Left colon (tissue), 2 donors: ENCODE measurements around the gene APC. TPM values are rescaled to one million over a fixed set of nuclear protein-coding genes. Genes with fewer than 3 reads are reported as not detected.
"Not testable (repeated sequence)": the region's sequence is repeated elsewhere in the genome, so short reads cannot be mapped to it uniquely, and the experiment has no call there.

Experiments
- ATAC-seq: fragments of 200-7000 bp; cut with Tn5 transposase; one replicate; pipeline ENCODE4 v1.9.1; 2020; ENCODE audit warnings: mild to moderate bottlenecking, moderate library complexity
- DNase-seq, 2 donors: peaks; one replicate each; pipeline ENCODE4 v3.0.0-alpha.2; 2020
- intact Hi-C, 2 donors: fragments of 100-400 bp; cut with DNase I in 1 of 2; cut with micrococcal nuclease in 1 of 2; formaldehyde crosslinking; loops; one replicate each; pipeline versions ENCODE4 v1.11.2 to v1.14.0; 2022; cut with DNase I, micrococcal nuclease
- total RNA-seq, 2 donors: library from RNA; stranded (reverse); fragmentation: NEBNext Ultra II Directional; extraction: Animal tissue kit (Norgen Biotek cat#: 25700); gene quantifications; one replicate each; pipeline ENCODE4 v1.2.1, GENCODE V29; 2021
- donor health status: DM: no; HTN: no; CAD: no.
- donor health status: DM: yes; HTN: yes; CAD: no.

APC gene
- total RNA-seq, 2 donors from 2014 or later = 48.0 to 52.9 TPM

- intact Hi-C loops = no loop called here
- no peak for ATAC-seq
- no peak for DNase-seq
Observed at GRCh38 chr5:112876362-112876761, 138.7 kb downstream of the APC start.

- intact Hi-C loops = no loop called here
Observed at GRCh38 chr5:112878101-112878500, 140.4 kb downstream of the APC start.

GRCh38 chr5:112878760-112879159, 141.1 kb downstream of the APC start:
- intact Hi-C loops = no loop called here
- ATAC-seq = no peak
- DNase-seq = no peak

More at GRCh38 chr5:112878101-112878500, 140.4 kb downstream of the APC start:
- DNase-seq (no peak), ATAC-seq (no peak)

- ATAC-seq (no peak), DNase-seq (no peak)
- intact Hi-C loops = no loop called here
Observed at GRCh38 chr5:112880219-112880964, 142.7 kb downstream of the APC start.

- intact Hi-C loops = no loop called here
- ATAC-seq (no peak), DNase-seq (no peak)
Observed at GRCh38 chr5:112883192-112883591, 145.5 kb downstream of the APC start.

- no peak for ATAC-seq
- intact Hi-C loops = no loop called here
- DNase-seq = no peak
Observed at GRCh38 chr5:112885001-112885400, 147.3 kb downstream of the APC start.

GRCh38 chr5:112886975-112887374, 149.3 kb downstream of the APC start:
- intact Hi-C loops = no loop called here
- DNase-seq (no peak), ATAC-seq (no peak)

DNA sequence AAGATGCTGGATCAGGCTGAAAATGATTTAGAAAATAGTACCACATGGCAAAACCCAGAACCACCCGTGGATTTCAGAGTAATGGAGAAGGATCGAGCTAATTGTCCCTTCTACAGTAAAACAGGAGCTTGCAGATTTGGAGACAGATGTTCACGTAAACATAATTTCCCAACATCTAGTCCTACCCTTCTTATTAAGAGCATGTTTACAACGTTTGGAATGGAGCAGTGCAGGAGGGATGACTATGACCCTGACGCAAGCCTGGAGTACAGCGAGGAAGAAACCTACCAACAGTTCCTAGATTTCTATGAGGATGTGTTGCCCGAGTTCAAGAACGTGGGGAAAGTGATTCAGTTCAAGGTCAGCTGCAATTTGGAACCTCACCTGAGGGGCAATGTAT, 154.4 kb downstream of the APC start:
- intact Hi-C loops, ATAC-seq: not testable (repeated sequence)

DNA sequence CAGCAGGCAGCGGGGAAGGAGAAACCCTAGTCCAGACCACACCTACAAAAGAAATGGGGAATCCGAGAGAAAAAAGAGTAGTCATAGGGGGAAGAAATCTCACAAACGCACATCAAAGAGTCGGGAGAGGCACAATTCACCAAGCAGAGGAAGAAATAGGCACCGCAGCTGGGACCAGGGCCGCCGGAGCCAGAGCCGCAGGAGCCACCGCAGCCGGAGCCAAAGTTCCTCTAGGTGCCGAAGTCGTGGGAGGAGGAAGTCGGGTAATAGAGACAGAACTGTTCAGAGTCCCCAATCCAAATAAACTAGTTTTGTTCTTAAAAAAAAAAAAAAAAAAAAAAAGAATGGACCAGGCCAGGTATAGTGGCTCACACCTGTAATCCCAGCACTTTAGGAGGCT, 155.1 kb downstream of the APC start:
- intact Hi-C loops = no loop called here
- ATAC-seq (no peak), DNase-seq (no peak)

More for the DNA sequence above, 154.4 kb downstream of the APC start:
- DNase-seq = not testable (repeated sequence)

- ATAC-seq (no peak), DNase-seq (no peak)
- intact Hi-C loops = no loop called here
Observed at GRCh38 chr5:112895682-112896081, 158.0 kb downstream of the APC start.

Other genes with a start within 250 kb of the APC start
- gene SRP19, start 123.4 kb downstream of the APC start, total RNA-seq = 10 to 100 TPM; 26.9 to 30.7 TPM
- gene REEP5, start 184.3 kb downstream of the APC start, total RNA-seq = 10 to 100 TPM; 80.6 to 81.7 TPM
- 10 to 100 TPM; 24.3 to 35.0 TPM for gene DCP2, start 238.9 kb downstream of the APC start, total RNA-seq